HepG2 (cell line): ENCODE measurements around the gene SF3B6. TPM values are rescaled to one million over a fixed set of nuclear protein-coding genes. Genes with fewer than 3 reads are reported as not detected.

Source experiments
- CTCF ChIP-seq: sonication (generic); formaldehyde crosslinking; IDR thresholded peaks from 2 replicates; pipeline ENCODE4 v1.5.0; 2020; ENCODE audit warnings: mild to moderate bottlenecking, missing genetic modification reagents, moderate library complexity
- GRHL1 ChIP-seq: sonication (generic); formaldehyde crosslinking; conservative IDR thresholded peaks from 2 replicates; pipeline ENCODE4 v1.8.0; 2022; ENCODE audit warnings: missing genetic modification reagents
- HNRNPK ChIP-seq: fragments of 200-400 bp; formaldehyde crosslinking; IDR thresholded peaks from 2 replicates; pipeline ENCODE4 v1.6.1; 2018; ENCODE audit warnings: low read length, low read depth, moderate library complexity, mild to moderate bottlenecking; ENCODE audit not compliant: poor library complexity, severe bottlenecking
- KDM3A ChIP-seq: IDR thresholded peaks from 2 replicates; pipeline ENCODE4 v1.6.1; 2018; ENCODE audit warnings: low read depth, missing compliant biosample characterization
- PHF5A ChIP-seq: IDR thresholded peaks from one replicate; pipeline ENCODE4 v1.6.1; 2018; ENCODE audit warnings: low read depth, missing genetic modification reagents; ENCODE audit not compliant: unreplicated experiment
- RARA ChIP-seq: IDR thresholded peaks from 2 replicates; pipeline ENCODE4 v1.6.1; 2016; ENCODE audit warnings: missing genetic modification reagents, missing compliant biosample characterization
- SOX6 ChIP-seq, 2 experiments: fragments of 450-650 bp in 1 of 2; sonication (generic) in 1 of 2; formaldehyde crosslinking in 1 of 2; IDR thresholded peaks; 2 replicates each; pipeline versions ENCODE4 v1.4.0 to v1.6.1; 2017 to 2020; ENCODE audit warnings: antibody characterized with exemption in 1 of 2, mild to moderate bottlenecking in 1 of 2, missing genetic modification reagents in 1 of 2
- TERF1 ChIP-seq: sonication (generic); formaldehyde crosslinking; IDR thresholded peaks from 2 replicates; pipeline ENCODE4 v1.8.0; 2022; ENCODE audit warnings: mild to moderate bottlenecking, missing genetic modification reagents, moderate library complexity
- ZBED4 ChIP-seq: sonication (generic); formaldehyde crosslinking; IDR thresholded peaks from 2 replicates; pipeline ENCODE4 v1.4.0; 2020; ENCODE audit warnings: missing genetic modification reagents, borderline replicate concordance
- ZNF543 ChIP-seq: sonication (generic); formaldehyde crosslinking; IDR thresholded peaks from 2 replicates; pipeline ENCODE4 v1.4.0; 2020; ENCODE audit warnings: mild to moderate bottlenecking, missing genetic modification reagents
- ZXDC ChIP-seq: sonication (generic); formaldehyde crosslinking; IDR thresholded peaks from 2 replicates; pipeline ENCODE4 v1.5.0; 2020; ENCODE audit warnings: mild to moderate bottlenecking, missing genetic modification reagents
- polyA plus RNA-seq, 8 experiments: library from polyadenylated mRNA; depleted of rRNA in 3 of 8; stranded (reverse) in 7 of 8; unstranded in 1 of 8; fragments of >200 nt; fragmentation: Illumina TruSeq in 4 of 8; extraction: Trizol in 4 of 8; gene quantifications; 2 replicates each; pipeline versions ENCODE4 v1.2.1 to v1.2.3, GENCODE V29; 2011 to 2016; ENCODE audit warnings: low read depth in 4 of 8, missing spikeins in 1 of 8, mixed read lengths in 1 of 8; ENCODE audit not compliant: insufficient read depth in 1 of 8
- total RNA-seq, 5 experiments: library from RNA; depleted of rRNA; stranded (reverse); fragments of >200 nt; fragmentation: Illumina TruSeq; extraction: Trizol; gene quantifications; 2 replicates each; pipeline ENCODE4 v1.2.3, GENCODE V29; 2016; ENCODE audit warnings: low read depth in 1 of 5
- TF ChIP-seq, protein P1 (sequence below): sonication (generic); formaldehyde crosslinking; IDR thresholded peaks from 2 replicates; pipeline ENCODE4 v1.5.0; 2020; ENCODE audit warnings: mild to moderate bottlenecking, missing genetic modification reagents

The SF3B6 gene
- total and polyA plus RNA-seq, 2 of the 13 experiments (the other 11 are each of a cell fraction or from before 2014, with no cell fraction given): 177 to 182 TPM

DNA sequence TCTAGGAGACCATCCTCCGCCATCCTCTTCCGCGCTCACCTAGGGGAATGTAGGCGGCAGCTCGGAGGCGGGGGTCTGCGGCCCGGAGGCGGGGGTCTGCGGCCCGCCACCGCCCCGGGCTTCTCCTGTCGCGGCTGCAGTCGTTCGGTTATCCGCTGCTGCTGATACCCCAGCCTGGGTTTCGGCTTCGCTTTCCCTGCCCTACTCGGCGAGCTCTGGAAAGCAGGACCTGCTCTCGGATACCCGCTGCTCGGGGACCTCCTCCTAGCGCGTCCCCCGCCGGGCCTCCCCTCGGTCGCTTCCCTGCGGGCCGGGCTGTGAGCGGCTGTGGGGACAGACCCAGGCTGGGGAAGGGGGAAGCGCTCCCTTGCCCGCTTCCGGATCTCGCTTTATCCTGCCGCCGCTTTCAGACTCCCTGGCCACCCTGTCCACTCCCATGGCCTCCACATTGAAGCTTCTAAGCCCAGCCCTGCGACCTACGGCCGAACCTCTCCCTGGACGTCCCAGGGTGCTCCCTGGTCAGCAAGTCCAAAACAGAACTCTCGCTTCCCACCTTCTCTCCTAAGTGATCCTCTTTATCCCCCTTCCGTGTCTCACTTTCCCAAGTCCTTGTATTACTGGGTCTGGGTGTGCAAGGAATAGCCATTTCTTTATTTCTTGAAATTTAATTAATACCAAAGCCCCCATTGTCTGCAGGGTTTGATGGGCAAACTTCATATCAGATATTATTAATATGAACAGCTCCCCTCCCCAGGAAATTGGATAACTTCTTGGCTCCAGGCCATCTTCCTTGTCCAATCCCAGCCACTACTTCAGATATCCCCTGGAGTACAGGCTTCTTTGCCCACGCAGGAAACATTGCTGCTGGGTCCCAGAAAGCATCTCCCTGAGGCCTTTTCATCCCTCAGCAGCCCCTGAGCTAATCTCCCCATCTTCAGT, 25.8 kb downstream of the SF3B6 start (continued):
- TF ChIP-seq GRHL1 (CRISPR knock-in tag) (no peak), RARA (CRISPR knock-in tag) (peak; percentile 18; the same call in 1 of the 2 replicates), ZNF543 (CRISPR knock-in tag) (no peak), SOX6 (IDR thresholded peaks at IDR 0.05) (no peak), SOX6 (CRISPR knock-in tag; IDR thresholded peaks at IDR 0.05) (peak; percentile 37), TERF1 (CRISPR knock-in tag) (no peak), ZBED4 (CRISPR knock-in tag) (0 out of 2 replicates have a peak, but pooled peaks have one; percentile 57), HNRNPK (peak; percentile 22), CTCF (CRISPR knock-in tag) (0 out of 2 replicates have a peak, but pooled peaks have one; percentile 5), PHF5A (no peak), KDM3A (peak; percentile 49; the same call in 1 of the 2 replicates), ZXDC (CRISPR knock-in tag) (peak; percentile 89)
- TF ChIP-seq, protein P1, sequence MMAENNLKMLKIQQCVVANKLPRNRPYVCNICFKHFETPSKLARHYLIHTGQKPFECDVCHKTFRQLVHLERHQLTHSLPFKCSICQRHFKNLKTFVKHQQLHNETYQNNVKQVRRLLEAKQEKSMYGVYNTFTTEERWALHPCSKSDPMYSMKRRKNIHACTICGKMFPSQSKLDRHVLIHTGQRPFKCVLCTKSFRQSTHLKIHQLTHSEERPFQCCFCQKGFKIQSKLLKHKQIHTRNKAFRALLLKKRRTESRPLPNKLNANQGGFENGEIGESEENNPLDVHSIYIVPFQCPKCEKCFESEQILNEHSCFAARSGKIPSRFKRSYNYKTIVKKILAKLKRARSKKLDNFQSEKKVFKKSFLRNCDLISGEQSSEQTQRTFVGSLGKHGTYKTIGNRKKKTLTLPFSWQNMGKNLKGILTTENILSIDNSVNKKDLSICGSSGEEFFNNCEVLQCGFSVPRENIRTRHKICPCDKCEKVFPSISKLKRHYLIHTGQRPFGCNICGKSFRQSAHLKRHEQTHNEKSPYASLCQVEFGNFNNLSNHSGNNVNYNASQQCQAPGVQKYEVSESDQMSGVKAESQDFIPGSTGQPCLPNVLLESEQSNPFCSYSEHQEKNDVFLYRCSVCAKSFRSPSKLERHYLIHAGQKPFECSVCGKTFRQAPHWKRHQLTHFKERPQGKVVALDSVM (CRISPR knock-in tag): peak; percentile 51; the same call in 1 of the 2 replicates
